H1 (cell line): ENCODE results near the gene PCDHGA1. TPM values are rescaled to one million over a fixed set of nuclear protein-coding genes. Genes with fewer than 3 reads are reported as not detected.

ENCODE experiments used
- CTCF ChIA-PET: fragments of 300-600 bp; sonication (Branson Sonifier 250); formaldehyde crosslinking; loops from one replicate; lab custom pipeline; 2021; ENCODE audit not compliant: partially characterized antibody; lab: Charles Lee
- POLR2A ChIA-PET: fragments of 300-600 bp; sonication (Branson Sonifier 250); formaldehyde crosslinking; loops from one replicate; lab custom pipeline; 2021; ENCODE audit warnings: inconsistent platforms; ENCODE audit not compliant: partially characterized antibody; lab: Charles Lee
- DNase-seq, 2 experiments: peaks; one replicate each; pipeline versions ENCODE4 v3.0.0 to v3.0.0-alpha.2; 2010 to 2022; ENCODE audit warnings: low spot score in 2 of 2, low read depth in 1 of 2, mixed read lengths in 1 of 2
- FAIRE-seq: peaks from 2 replicates; lab custom pipeline; 2011; peaks lifted over from hg19 to GRCh38; lab: Jason Lieb, UNC
- H2AFZ ChIP-seq: 2 replicates; pipeline ENCODE4 v1.8.1; 2012; ENCODE audit warnings: low read length, inconsistent platforms
- H2AK5ac ChIP-seq: 2 replicates; pipeline ENCODE4 v1.6.1; 2013; ENCODE audit warnings: low read depth, low read length
- H2BK120ac ChIP-seq: replicated peaks from 2 replicates; pipeline ENCODE3; 2013; ENCODE audit warnings: low read depth, low read length, inconsistent platforms
- H2BK12ac ChIP-seq: 2 replicates; pipeline ENCODE4 v1.6.1; 2013; ENCODE audit warnings: low read depth, low read length
- H2BK15ac ChIP-seq: 2 replicates; pipeline ENCODE4 v1.6.1; 2013; ENCODE audit warnings: low read length
- H2BK20ac ChIP-seq: 2 replicates; pipeline ENCODE4 v1.6.1; 2013; ENCODE audit warnings: low read length
- H2BK5ac ChIP-seq: 2 replicates; pipeline ENCODE4 v1.6.1; 2013; ENCODE audit warnings: low read depth, low read length
- H3K14ac ChIP-seq: 2 replicates; pipeline ENCODE4 v1.6.1; 2013; ENCODE audit warnings: inconsistent platforms; ENCODE audit not compliant: insufficient read length
- H3K18ac ChIP-seq: 2 replicates; pipeline ENCODE4 v1.6.1; 2013; ENCODE audit warnings: low read length; ENCODE audit errors: extremely low read depth
- H3K23ac ChIP-seq: 2 replicates; pipeline ENCODE4 v1.6.1; 2013; ENCODE audit warnings: inconsistent platforms; ENCODE audit not compliant: insufficient read length
- H3K23me2 ChIP-seq: 2 replicates; pipeline ENCODE4 v1.6.1; 2013; ENCODE audit warnings: low read depth, low read length
- H3K27ac ChIP-seq: 2 replicates; pipeline ENCODE4 v1.6.1; 2011; ENCODE audit warnings: low read depth, low read length, inconsistent platforms
- H3K27me3 ChIP-seq, 4 experiments: replicated peaks in 1 of 4; 1 replicate in 1 of 4; 2 replicates in 3 of 4; pipeline versions ENCODE4 v1.6.1 to v1.8.1; 2011 to 2013; ENCODE audit warnings: low read length in 3 of 4, mild to moderate bottlenecking in 3 of 4, inconsistent platforms in 2 of 4, mixed read lengths in 2 of 4, moderate library complexity in 1 of 4; ENCODE audit not compliant: control insufficient read depth in 3 of 4, insufficient read depth in 3 of 4; ENCODE audit errors: extremely low read depth in 1 of 4
- H3K36me3 ChIP-seq, 4 experiments: 2 replicates each; pipeline versions ENCODE4 v1.6.1 to v1.8.1; 2011 to 2013; ENCODE audit warnings: mild to moderate bottlenecking in 4 of 4, low read length in 3 of 4, moderate library complexity in 2 of 4, control low read depth in 1 of 4, inconsistent platforms in 1 of 4; ENCODE audit not compliant: insufficient read depth in 4 of 4, control insufficient read depth in 2 of 4
- H3K4ac ChIP-seq: replicated peaks from 2 replicates; pipeline ENCODE3; 2013; ENCODE audit warnings: low read length, low read depth, mixed read lengths, inconsistent platforms; ENCODE audit not compliant: insufficient read length
- H3K4me1 ChIP-seq, 4 experiments: replicated peaks in 1 of 4; 1 replicate in 1 of 4; 2 replicates in 3 of 4; pipeline versions ENCODE4 v1.6.1 to v1.8.1; 2011 to 2013; ENCODE audit warnings: low read length in 3 of 4, inconsistent platforms in 2 of 4, mixed read lengths in 1 of 4; ENCODE audit not compliant: insufficient read depth in 4 of 4, control insufficient read depth in 3 of 4
- H3K4me2 ChIP-seq, 2 experiments: 2 replicates each; pipeline versions ENCODE4 v1.6.1 to v1.8.1; 2011 to 2013; ENCODE audit warnings: low read depth in 2 of 2, low read length in 2 of 2, control low read depth in 1 of 2, inconsistent platforms in 1 of 2, mild to moderate bottlenecking in 1 of 2; ENCODE audit not compliant: insufficient read depth in 1 of 2
- H3K4me3 ChIP-seq, 4 experiments: fragments of 200-600, 300-600 bp in 1 of 4; sonication (generic), shearing (Covaris generic), sonication (Bioruptor Twin) in 1 of 4; 2 replicates each; pipeline versions ENCODE4 v1.5.1 to v1.8.1; 2011 to 2016; ENCODE audit warnings: low read length in 4 of 4, low read depth in 3 of 4, control low read depth in 2 of 4, inconsistent platforms in 2 of 4, mild to moderate bottlenecking in 2 of 4, mixed read lengths in 1 of 4, moderate library complexity in 1 of 4; ENCODE audit not compliant: insufficient read depth in 2 of 4; ENCODE audit errors: extremely low read depth in 1 of 4
- H3K56ac ChIP-seq: replicated peaks from 2 replicates; pipeline ENCODE3; 2013; ENCODE audit warnings: low read depth, mild to moderate bottlenecking, mixed read lengths, low read length, inconsistent platforms; ENCODE audit not compliant: insufficient read length
- H3K79me1 ChIP-seq: 2 replicates; pipeline ENCODE4 v1.6.1; 2013; ENCODE audit warnings: low read depth, low read length, control low read depth
- H3K79me2 ChIP-seq, 2 experiments: 2 replicates each; pipeline versions ENCODE4 v1.6.1 to v1.8.1; 2012 to 2013; ENCODE audit warnings: low read length in 2 of 2, mild to moderate bottlenecking in 2 of 2, inconsistent platforms in 1 of 2; ENCODE audit not compliant: insufficient read depth in 2 of 2, control insufficient read depth in 1 of 2
- H3K9ac ChIP-seq, 4 experiments: replicated peaks in 1 of 4; 1 replicate in 1 of 4; 2 replicates in 3 of 4; pipeline versions ENCODE4 v1.6.1 to v1.8.1; 2011 to 2013; ENCODE audit warnings: low read depth in 3 of 4, low read length in 3 of 4, control low read depth in 2 of 4, mild to moderate bottlenecking in 2 of 4, moderate library complexity in 2 of 4, inconsistent platforms in 1 of 4; ENCODE audit errors: extremely low read depth in 1 of 4
- H3K9me3 ChIP-seq, 2 experiments: 2 replicates each; pipeline versions ENCODE4 v1.6.1 to v1.8.1; 2012 to 2013; ENCODE audit warnings: mild to moderate bottlenecking in 2 of 2, moderate library complexity in 2 of 2, control low read depth in 1 of 2, inconsistent platforms in 1 of 2, low read depth in 1 of 2, low read length in 1 of 2, mixed read lengths in 1 of 2; ENCODE audit not compliant: insufficient read depth in 2 of 2
- H4K20me1 ChIP-seq, 2 experiments: replicated peaks in 1 of 2; 2 replicates each; pipeline versions ENCODE3 to v1.8.1; 2011 to 2013; ENCODE audit warnings: inconsistent platforms in 2 of 2, low read length in 2 of 2, mild to moderate bottlenecking in 1 of 2; ENCODE audit not compliant: insufficient read depth in 2 of 2, control insufficient read depth in 1 of 2
- H4K5ac ChIP-seq: 2 replicates; pipeline ENCODE4 v1.6.1; 2013; ENCODE audit warnings: low read length, low read depth, mixed read lengths, inconsistent platforms; ENCODE audit not compliant: insufficient read length
- H4K8ac ChIP-seq: 2 replicates; pipeline ENCODE4 v1.8.0; 2013; ENCODE audit warnings: mild to moderate bottlenecking, moderate library complexity, low read length, inconsistent platforms; ENCODE audit not compliant: insufficient read depth; ENCODE audit errors: extremely low read depth
- H4K91ac ChIP-seq: replicated peaks from 2 replicates; pipeline ENCODE3; 2013; ENCODE audit warnings: low read length, mixed read lengths, inconsistent platforms; ENCODE audit not compliant: insufficient read length
- ATF3 ChIP-seq: IDR thresholded peaks from 2 replicates; pipeline ENCODE4 v1.6.1; 2011; ENCODE audit warnings: low read depth, mild to moderate bottlenecking, low read length; ENCODE audit not compliant: insufficient read depth
- BRCA1 ChIP-seq: IDR thresholded peaks from 2 replicates; pipeline ENCODE4 v1.6.1; 2012; ENCODE audit warnings: low read depth, low read length, improper control_type of control experiment
- EP300 ChIP-seq, 2 experiments: IDR thresholded peaks; 1 replicate in 1 of 2; 2 replicates in 1 of 2; pipeline ENCODE4 v1.6.1; 2011 to 2012; ENCODE audit warnings: low read depth in 2 of 2, low read length in 2 of 2, mild to moderate bottlenecking in 2 of 2, borderline replicate concordance in 1 of 2, inconsistent platforms in 1 of 2, moderate library complexity in 1 of 2
- FOSL1 ChIP-seq: IDR thresholded peaks from 2 replicates; pipeline ENCODE4 v1.6.1; 2011; ENCODE audit warnings: mild to moderate bottlenecking, low read depth, low read length, moderate library complexity; ENCODE audit not compliant: insufficient read depth
- HDAC2 ChIP-seq, 2 experiments: fragments of 300-600 bp in 1 of 2; sonication (generic) in 1 of 2; IDR thresholded peaks; 2 replicates each; pipeline ENCODE4 v1.6.1; 2011 to 2012; ENCODE audit warnings: low read depth in 2 of 2, low read length in 2 of 2, mild to moderate bottlenecking in 2 of 2, moderate library complexity in 2 of 2, borderline replicate concordance in 1 of 2, inconsistent platforms in 1 of 2
- KDM5A ChIP-seq: fragments of 200-600 bp; IDR thresholded peaks from 2 replicates; pipeline ENCODE4 v1.7.1; 2012; ENCODE audit warnings: mild to moderate bottlenecking, low read length, inconsistent platforms, mixed read lengths
- NANOG ChIP-seq: IDR thresholded peaks from 2 replicates; pipeline ENCODE4 v1.6.1; 2011; ENCODE audit warnings: low read length, low read depth, mild to moderate bottlenecking, inconsistent platforms; ENCODE audit not compliant: insufficient read depth, poor library complexity, severe bottlenecking
- SIN3A ChIP-seq, 2 experiments: IDR thresholded peaks in 1 of 2; conservative IDR thresholded peaks in 1 of 2; 2 replicates each; pipeline ENCODE4 v1.6.1; 2011 to 2012; ENCODE audit warnings: low read length in 2 of 2, improper control_type of control experiment in 1 of 2, low read depth in 1 of 2, mild to moderate bottlenecking in 1 of 2
- SP1 ChIP-seq: IDR thresholded peaks from 2 replicates; pipeline ENCODE4 v1.6.1; 2011; ENCODE audit warnings: low read depth, low read length
- TAF1 ChIP-seq: IDR thresholded peaks from 2 replicates; pipeline ENCODE4 v1.6.1; 2011; ENCODE audit warnings: mild to moderate bottlenecking, low read depth, low read length
- TAF7 ChIP-seq: optimal IDR thresholded peaks from 2 replicates; pipeline ENCODE3; 2011; ENCODE audit warnings: low read depth, mild to moderate bottlenecking, inconsistent platforms, low read length, moderate library complexity, borderline replicate concordance
- TBP ChIP-seq: IDR thresholded peaks from 2 replicates; pipeline ENCODE4 v1.6.1; 2011; ENCODE audit warnings: low read depth, low read length, improper control_type of control experiment
- WGBS, 2 experiments: shearing (Covaris generic) in 1 of 2; methylation state at CpG; one replicate each; pipeline versions ENCODE4 v1.1.6 to v1.1.7; 2013 to 2015; ENCODE audit warnings: low lambda C conversion rate in 2 of 2, mixed read lengths in 2 of 2, inconsistent platforms in 1 of 2, low coverage in 1 of 2, missing lambda C conversion rate in 1 of 2; ENCODE audit not compliant: insufficient replicate concordance in 2 of 2, insufficient coverage in 1 of 2, insufficient read length in 1 of 2; ENCODE audit errors: extremely low coverage in 1 of 2, missing lambda C conversion rate in 1 of 2; 5-methylcytosine and 5-hydroxymethylcytosine counted together
- polyA plus RNA-seq, 7 experiments: library from polyadenylated mRNA; depleted of rRNA in 3 of 7; stranded (reverse) in 5 of 7; unstranded in 2 of 7; fragments of >200 nt in 5 of 7; fragments of 200-250 nt in 2 of 7; gene quantifications; 1 replicate in 5 of 7; 2 replicates in 1 of 7; 4 replicates in 1 of 7; pipeline versions ENCODE4 v1.2.1 to v1.2.3, GENCODE V29; 2011 to 2013; ENCODE audit warnings: missing spikeins in 2 of 7, mixed read lengths in 2 of 7
- total RNA-seq: library from RNA; stranded (reverse); fragmentation: NEBNext Ultra II Directional; extraction: Animal tissue kit (Norgen Biotek cat#: 25700); gene quantifications from 2 replicates; pipeline ENCODE4 v1.2.1, GENCODE V29; 2021

PCDHGA1 gene
- total and polyA plus RNA-seq, 2 of the 8 experiments (the other 6 are each of a cell fraction or from before 2014, with no cell fraction given) = 0.57 to 0.89 TPM

DNA sequence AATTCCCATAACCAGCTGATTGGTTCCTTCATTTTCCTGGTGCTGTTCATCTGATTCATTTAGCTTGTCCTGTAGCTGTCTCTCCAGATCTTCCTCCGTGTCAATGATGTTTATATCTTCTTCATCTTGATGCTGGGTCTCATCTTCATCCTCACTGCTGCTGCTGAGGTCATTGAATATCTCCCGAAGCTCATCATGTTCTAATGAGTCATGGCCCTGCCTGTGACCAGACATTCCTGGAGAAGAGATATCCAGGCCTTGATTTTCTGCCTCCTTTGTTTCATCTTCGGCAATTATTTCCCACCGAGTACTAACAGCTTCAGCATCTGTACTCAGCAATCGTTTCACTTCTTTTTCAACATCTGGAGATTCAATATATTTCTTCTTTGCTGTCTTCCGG, 11.1 kb upstream of the PCDHGA1 start:
- Histone ChIP-seq H2AFZ (no peak overlapping the region), H2BK5ac (no peak overlapping the region), H3K23ac (no peak overlapping the region), H3K4me1 (no peaks in the 10 kb centered on the region), H2BK20ac (no peak overlapping the region), H2BK120ac (no peak overlapping the region), H3K27me3 (no peaks in the 10 kb centered on the region), H3K4me3 (peak overlapping the region; percentile 14 to 94 (median 47); a peak in 5 of 8 replicates), H2BK15ac (no peak overlapping the region), H4K20me1 (no peaks in the 10 kb centered on the region), H3K18ac (no peak overlapping the region), H3K9ac (no peak overlapping the region), H3K9me3 (peaks cover 22 to 27% of the 10 kb centered on the region in 2 experiments), H2BK12ac (no peak overlapping the region), H4K91ac (no peak overlapping the region), H3K4me2 (peak overlapping the region; percentile 66 to 74; a peak in 3 of 4 replicates), H3K4ac (no peak overlapping the region), H3K79me2 (peaks cover 11 to 25% of the 10 kb centered on the region in 2 experiments), H4K8ac (no peak overlapping the region), H4K5ac (no peak overlapping the region), H3K36me3 (peaks cover 5 to 27% (median 19%) of the 10 kb centered on the region in 4 experiments; a peak in 6 of 8 replicates), H2AK5ac (no peak overlapping the region), H3K56ac (no peak overlapping the region), H3K23me2 (peaks cover 3% of the 10 kb centered on the region), H3K14ac (no peak overlapping the region), H3K79me1 (no peaks in the 10 kb centered on the region), H3K27ac (no peak overlapping the region)
- FAIRE-seq (no peak), DNase-seq (no peak)
- ChIA-PET CTCF (interaction anchor here (0.7 to 5.0 kb wide), 38 partner anchors 10 to 298 kb away, joined by 3 to 30 read pairs (median 5); partner anchors contain the start of genes PCDHB13, PCDHB14, PCDHB15 and PCDHB16), POLR2A (interaction anchor here (1.0 to 3.1 kb wide), 5 partner anchors 10 to 194 kb away, joined by 3 to 18 read pairs (median 5); partner anchors contain the start of gene PCDHGA1)
- 96% methylated on average over 6 of the region's 6 CpGs; no CpG with 5 or more reads in 1 of the 2 experiments for WGBS, 2 experiments
- TF ChIP-seq TBP = no peak
- no peak for TF ChIP-seq EP300 (IDR thresholded peaks at IDR 0.05; ENCODE audit: borderline replicate concordance in 1 of 2, low read depth in 2 of 2, low read length in 2 of 2)
- no peak for TF ChIP-seq FOSL1
- no peak for TF ChIP-seq BRCA1
- no peak for TF ChIP-seq HDAC2 (IDR thresholded peaks at IDR 0.05; ENCODE audit: borderline replicate concordance in 1 of 2, low read depth in 2 of 2, low read length in 2 of 2)
- TF ChIP-seq SP1 = no peak
- no peak for TF ChIP-seq TAF1
- TF ChIP-seq KDM5A = no peak
- no peak for TF ChIP-seq NANOG
- no peak for TF ChIP-seq ATF3
- no peak for TF ChIP-seq TAF7
- no peak for TF ChIP-seq SIN3A (conservative IDR thresholded peaks at IDR 0.05 in 1 of 2, IDR thresholded peaks at IDR 0.05 in 1 of 2; ENCODE audit: low read depth in 1 of 2, low read length in 2 of 2)
